HG02840 (cell line): ENCODE measurements around the gene ZNF440.
A peak's percentile ranks its signal among the peaks of the same experiment; 100 is the strongest.
"Not testable (repeated sequence)": the region's sequence is repeated elsewhere in the genome, so short reads cannot be mapped to it uniquely, and the experiment has no call there.

Experiments used
- ATAC-seq: cut with Tn5 transposase; IDR thresholded peaks from one replicate; pipeline ENCODE4 v1.9.1; 2021; ENCODE audit warnings: mild to moderate bottlenecking, moderate library complexity, moderate number of reproducible peaks; ENCODE audit not compliant: unreplicated experiment, low FRiP score

Gene ZNF440

DNA sequence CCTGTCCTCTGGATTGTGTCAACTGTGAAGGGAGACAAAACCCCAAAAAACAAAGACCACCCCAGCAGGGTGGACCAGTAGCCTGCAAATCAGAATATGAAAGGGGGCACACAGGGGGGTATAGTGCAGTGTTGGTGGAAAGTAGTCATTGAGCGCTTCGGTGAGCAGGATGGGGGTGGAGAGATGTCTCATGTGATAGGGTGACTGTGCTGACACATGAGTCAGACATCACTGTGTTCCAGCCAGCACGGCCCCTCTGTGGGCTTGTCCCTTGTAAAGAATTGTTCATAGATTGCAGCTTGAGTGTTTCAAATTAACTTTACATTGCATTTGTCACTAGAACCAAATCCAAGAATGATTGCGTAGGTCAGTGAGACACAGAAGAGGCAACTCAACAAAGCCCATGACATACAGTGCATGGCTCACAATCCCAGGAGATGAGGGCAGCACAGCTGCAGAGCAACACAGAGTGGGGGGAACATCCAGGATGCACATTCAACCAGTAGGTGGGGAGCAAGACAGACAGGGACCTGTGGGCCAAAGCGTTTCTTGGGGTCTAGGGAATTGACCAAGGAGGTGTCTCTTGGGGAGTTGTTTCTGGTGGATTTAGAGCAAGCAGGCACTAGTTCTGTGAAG, 7.5 kb downstream of the ZNF440 start:
- no peak for ATAC-seq

DNA sequence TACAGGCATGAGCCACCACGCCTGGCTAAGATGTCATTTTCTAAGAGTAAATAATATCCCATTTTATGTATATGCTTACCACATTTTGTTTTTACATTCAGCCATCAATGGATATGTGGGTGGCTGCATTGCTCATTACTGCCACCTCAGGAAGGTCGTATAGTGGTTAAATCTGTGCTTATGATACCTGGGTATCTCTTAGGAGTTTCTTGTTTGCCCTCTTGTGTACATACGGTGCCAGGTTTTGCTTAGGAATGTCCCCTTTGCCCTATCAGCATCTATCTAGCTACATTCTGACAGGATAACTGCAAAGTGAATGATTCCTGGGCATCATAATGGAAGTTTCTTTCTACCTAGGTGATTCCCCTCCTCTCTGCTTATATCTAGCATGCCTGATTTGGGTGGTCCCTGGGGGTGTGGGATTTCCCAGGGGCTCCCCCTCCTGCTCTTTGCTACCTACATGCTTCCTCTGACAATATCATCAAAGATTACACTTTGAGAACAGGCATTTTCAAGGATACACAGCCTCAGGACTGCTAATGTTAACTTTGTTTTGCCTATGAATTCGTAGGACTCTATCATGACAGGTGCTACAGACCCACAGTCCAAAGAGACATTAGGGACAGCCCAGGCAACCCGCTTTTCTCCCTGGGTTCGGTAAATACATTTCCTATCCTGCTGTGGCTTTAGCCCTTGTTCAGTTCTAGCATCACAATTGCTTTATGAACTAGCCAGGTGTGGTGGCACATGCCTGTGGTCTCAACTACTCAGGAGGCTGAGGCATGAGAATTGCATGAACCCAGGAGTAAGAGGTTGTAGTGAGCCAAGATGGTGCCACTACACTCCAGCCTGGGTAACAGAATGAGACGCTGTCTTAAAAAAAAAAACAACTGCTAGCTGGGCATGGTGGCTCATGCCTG, 15.1 kb downstream of the ZNF440 start:
- not testable (repeated sequence) for ATAC-seq

DNA sequence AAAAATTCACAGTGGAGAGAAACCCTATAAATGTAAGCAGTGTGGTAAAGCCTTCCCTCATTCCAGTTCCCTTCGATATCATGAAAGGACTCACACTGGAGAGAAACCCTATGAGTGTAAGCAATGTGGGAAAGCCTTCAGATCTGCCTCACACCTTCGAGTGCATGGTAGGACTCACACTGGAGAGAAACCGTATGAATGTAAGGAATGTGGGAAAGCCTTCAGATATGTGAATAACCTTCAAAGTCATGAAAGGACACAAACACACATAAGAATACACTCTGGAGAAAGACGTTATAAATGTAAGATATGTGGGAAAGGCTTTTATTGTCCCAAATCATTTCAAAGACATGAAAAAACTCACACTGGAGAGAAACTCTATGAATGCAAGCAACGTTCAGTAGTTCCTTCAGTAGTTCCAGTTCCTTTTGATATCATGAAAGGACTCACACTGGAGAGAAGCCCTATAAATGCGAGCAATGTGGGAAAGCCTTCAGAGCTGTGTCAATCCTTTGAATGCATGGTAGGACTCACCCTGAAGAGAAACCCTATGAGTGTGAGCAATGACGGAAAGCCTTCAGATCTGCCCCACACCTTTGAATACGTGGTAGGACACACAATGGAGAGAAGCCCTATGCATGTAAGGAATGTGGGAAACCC, 18.3 kb downstream of the ZNF440 start:
- ATAC-seq = no peak

DNA sequence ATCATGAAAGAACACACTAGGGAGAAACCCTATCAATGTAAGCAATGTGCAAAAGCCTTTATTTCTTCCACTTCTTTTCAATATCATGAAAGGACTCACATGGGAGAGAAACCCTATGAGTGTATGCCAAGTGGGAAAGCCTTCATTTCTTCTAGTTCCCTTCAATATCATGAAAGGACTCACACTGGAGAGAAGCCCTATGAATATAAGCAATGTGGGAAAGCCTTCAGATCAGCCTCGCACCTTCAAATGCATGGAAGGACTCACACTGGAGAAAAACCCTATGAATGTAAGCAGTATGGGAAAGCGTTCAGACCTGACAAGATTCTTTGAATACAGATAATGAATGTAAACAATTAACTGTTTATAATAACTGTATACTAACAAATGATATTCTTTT, 19.5 kb downstream of the ZNF440 start:
- no peak for ATAC-seq

DNA sequence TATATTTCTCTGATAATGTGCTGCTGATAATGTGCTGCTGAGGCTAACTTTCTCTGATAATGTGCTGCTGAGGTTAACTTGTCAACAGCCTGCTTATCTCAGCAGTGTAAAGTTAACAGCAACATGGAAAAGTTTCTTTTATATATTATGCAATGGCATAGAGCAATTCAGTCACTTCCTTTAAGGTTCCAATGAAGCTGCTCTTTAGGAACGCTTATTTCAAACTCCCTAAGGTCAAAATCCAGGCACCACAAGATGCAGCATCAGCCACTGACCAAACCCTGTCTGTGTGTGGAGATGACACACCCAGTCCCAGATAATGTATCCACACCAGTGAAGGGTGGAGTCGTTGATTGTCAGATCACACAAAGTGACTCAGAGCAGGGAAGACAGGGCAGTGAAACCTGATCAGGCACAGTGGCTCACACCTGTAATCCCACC, 21.6 kb downstream of the ZNF440 start:
- ATAC-seq = not testable (repeated sequence)

DNA sequence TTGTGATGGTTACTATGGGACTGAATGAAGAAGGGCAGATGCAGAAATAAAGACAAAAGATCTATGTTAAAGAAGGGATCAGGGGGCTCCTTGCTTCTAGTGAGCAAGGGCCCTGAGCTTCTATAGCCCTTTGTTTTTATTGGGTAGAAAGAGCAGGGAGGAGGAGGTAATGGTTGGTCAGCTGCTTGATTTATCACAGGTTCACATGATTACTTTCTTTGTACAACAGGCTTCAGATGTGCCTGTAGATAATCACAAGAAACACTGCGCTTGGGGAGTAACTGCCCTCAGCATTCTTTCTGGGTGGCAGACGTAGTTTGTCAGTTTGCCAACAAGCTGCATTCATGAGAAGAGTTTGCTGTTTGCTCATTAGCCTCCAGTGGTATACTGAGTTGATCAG, 29.6 kb downstream of the ZNF440 start:
- no peak for ATAC-seq

GRCh38 chr19:11847615-11848014, 33.5 kb downstream of the ZNF440 start:
- ATAC-seq = not testable (repeated sequence)

- no peak for ATAC-seq
These were observed 34.1 kb downstream of the ZNF440 start for GRCh38 chr19:11848200-11848593.

DNA sequence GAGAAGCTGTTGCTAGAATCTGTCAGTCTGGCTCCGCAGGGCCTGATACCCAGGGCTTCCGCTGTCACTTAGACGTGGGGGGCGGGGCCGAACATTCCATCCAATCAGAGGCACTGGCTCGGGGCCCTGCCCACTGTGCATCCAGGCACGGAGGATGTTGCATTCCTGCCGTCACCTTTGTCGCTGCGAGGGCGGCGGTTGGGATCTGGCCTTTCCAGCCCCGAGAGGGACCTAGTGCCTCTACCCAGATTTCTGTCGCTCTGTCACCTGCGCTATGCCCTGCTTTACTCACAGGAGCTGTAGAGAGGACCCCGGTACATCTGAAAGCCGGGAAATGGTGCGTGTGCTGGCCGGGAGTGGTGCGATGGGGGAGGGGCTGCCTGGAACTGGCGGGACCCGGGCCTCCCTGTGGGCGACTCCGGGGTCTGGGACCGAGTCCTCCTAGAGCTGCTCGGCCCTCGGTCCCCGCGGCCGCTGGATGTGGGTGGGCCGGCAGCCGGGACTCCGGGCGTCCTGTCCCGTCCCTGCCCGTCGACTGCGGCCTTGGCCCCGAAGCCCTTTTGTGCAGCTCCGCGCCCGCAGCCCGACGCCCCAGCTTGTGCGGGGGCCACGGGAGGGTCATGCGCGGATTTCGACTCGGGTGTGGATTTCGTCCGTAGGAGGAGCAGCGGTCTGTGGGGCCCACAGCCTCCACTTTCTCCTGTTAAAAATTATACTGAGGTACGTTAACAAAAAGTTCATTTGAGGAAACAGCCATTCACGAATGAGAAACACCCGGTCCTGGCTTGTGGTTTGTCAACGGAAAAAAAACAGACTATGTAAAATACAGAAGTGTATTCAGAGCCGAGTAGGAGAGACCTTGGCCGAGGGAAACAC, 34.8 kb downstream of the ZNF440 start, which contains the start of gene ZNF439:
Gene ZNF439, plus strand, starts transcription at position 133 of the 876 bp plus-strand sequence. Its CDS starts 142 bp downstream, at position 275.
- peak; percentile 71 for ATAC-seq

- ATAC-seq = not testable (repeated sequence)
These were observed 36.2 kb downstream of the ZNF440 start for GRCh38 chr19:11850289-11850688.

- no peak for ATAC-seq
These were observed 39.3 kb downstream of the ZNF440 start for GRCh38 chr19:11853358-11853757.

DNA sequence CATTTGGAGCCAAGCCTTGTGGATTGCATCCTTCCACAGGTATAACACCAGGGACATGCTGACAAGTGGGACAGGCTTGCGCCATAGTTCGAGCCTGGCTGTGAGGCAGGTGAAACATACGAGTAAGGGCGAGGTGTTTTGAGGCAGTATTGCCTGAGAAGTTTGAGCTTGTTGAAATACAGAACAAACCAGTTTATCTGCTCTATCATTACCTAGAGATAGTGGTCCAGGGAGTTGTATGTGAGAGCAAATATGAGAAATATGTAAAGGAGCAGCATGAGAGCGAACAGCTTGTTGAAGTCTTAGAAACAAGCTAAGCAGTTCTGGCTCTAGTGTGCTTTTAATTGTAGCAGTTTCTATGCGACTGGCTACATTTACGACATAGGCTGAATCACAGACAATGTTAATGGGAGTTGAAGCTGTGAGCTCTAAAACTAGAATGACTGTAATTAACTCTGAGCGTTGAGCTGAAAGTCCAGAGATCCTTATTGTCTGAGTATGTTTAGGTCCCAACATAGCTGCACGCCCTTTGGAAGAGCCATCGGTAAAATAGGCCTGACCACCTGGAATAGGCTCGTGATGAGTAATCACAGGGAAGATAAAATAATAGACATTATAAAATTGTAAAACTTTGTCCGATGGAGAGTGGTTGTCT, 42.6 kb downstream of the ZNF440 start:
- no peak for ATAC-seq

GRCh38 chr19:11860721-11861120, 46.6 kb downstream of the ZNF440 start:
- no peak for ATAC-seq

DNA sequence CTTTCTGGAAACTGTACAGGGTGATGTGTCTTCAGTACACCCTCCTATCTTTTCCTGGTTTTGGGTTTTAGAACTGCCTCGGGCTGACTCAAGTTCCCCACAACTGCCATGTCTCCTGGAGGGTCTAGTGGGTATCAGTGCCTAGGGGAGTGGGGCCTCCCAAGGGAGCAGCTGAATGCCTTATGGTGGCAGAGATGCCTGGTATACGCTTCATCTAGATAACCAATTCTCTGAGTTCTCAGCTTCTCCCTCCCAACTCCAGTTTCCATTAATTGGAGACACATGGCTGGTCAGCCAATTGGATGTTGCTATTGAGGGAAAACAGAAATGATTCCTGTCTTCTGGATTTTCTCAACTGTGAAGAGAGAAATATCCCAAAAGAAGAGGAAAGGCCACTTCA, 47.2 kb downstream of the ZNF440 start:
- no peak for ATAC-seq

GRCh38 chr19:11867766-11868165, 53.7 kb downstream of the ZNF440 start:
- ATAC-seq = not testable (repeated sequence)

- no peak for ATAC-seq
These were observed 54.1 kb downstream of the ZNF440 start for GRCh38 chr19:11868188-11868587.

DNA sequence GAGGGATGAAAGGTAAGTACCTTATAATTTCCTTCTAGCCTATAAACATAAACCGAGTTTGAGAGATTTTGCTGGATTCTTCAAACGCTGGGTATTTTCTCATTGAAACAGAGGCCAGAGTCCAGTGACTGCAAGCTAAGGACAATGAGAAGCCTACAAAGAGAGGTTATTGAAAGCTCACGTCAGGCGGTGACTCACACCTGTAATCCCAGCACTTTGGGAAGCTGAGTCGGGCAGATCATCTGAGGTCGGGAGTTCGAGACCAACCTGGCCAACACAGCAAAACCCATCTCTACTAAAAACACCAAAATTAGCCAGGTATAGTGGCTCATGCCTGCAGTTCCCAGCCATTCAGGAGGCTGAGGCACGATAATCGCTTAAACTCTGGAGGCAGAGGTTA, 58.6 kb downstream of the ZNF440 start:
- no peak for ATAC-seq

DNA sequence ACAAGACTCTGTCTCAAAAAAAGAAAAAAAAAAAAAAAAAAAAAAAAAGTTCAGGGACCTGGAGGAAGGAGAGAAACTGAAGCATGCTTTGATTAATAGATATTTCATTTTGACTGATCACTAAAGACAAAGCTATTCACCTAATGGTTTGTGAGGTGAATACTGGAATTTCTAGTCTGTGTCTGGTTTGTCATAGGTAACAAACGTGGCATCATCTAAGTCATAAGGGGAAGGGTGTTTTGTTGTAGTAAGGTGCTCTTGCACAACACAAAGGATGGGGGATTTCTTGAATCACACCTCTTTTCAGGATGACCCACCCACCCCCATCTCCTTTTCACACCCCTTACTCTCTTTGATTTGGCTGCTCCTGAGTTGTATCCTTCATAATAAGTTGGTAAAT, 59.7 kb downstream of the ZNF440 start:
- ATAC-seq = no peak

GRCh38 chr19:11879687-11880266, 65.7 kb downstream of the ZNF440 start:
- not testable (repeated sequence) for ATAC-seq
